ENCODE data around the gene SEM1.
"Not testable (repeated sequence)": the region's sequence is repeated elsewhere in the genome, so short reads cannot be mapped to it uniquely, and the experiment has no call there.

The SEM1 gene

DNA sequence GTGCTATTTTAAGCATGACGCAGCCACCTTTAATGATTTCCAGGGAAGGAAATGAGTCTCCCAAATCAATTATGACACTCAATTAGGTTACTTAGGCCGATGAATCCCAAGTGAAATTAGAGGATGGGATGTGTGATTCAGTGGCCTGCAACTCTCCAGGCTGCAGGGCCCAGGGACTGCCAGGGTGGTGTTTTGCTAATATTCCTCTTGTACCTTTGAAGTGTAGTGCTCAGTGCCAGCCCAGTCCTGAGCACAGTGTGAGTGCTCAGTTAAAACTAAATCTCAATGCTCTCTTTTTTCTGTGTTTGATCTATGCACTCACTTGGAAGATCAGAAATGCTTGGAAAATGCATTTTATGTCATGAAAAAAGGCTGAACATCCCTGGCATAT lies 51.6 kb downstream of the SEM1 start:
- DNase-seq: no peak

GRCh38 chr7:96657347-96658021 lies 52.2 kb downstream of the SEM1 start:
- no peak for DNase-seq

GRCh38 chr7:96655956-96656355 lies 53.7 kb downstream of the SEM1 start:
- DNase-seq: no peak

GRCh38 chr7:96654630-96655188 lies 54.9 kb downstream of the SEM1 start:
- DNase-seq: no peak

DNA sequence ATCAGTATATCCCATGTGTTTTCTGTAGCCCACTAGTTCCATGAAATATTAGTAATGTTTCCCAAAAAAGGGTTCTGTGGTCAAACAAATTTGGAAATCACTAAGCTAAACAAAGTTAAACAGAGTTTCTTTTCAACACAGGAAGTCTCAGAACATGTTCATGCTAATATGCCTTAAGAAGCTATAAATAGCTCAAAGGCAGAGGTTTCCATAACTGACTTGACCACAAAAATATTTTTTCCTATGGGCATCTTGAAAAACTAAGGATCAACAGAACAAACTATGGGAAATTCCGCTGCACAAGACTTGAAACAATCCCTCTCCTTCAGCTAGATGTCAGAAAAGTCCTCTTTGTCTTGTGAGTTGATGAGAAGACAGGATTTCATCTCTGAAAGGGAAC lies 59.7 kb downstream of the SEM1 start:
- no peak for DNase-seq

- DNase-seq: no peak
Observed at GRCh38 chr7:96648784-96649183, 60.9 kb downstream of the SEM1 start.

- DNase-seq: no peak
Observed at GRCh38 chr7:96647733-96648132, 61.9 kb downstream of the SEM1 start.

DNA sequence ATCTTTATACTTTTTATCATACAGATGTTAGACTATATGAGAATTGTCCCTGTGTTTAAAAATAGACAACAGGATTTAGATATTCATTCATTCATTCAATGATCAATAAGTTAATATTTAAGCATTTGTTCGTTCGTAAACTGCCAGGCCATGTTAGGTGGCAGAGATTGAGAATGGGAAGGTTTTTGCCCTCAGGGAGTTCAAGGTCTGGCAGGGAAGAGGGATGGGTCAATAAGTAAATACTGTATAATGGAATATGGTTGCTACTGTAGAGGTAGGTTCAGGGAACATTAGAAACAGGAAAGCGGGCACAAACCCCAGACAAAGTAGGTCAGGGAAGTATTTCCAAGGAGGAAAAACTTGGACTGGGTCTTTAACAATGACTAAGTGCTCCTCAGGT lies 64.6 kb downstream of the SEM1 start:
- no peak for DNase-seq

GRCh38 chr7:96643436-96643835 lies 66.2 kb downstream of the SEM1 start:
- DNase-seq: not testable (repeated sequence)

DNA sequence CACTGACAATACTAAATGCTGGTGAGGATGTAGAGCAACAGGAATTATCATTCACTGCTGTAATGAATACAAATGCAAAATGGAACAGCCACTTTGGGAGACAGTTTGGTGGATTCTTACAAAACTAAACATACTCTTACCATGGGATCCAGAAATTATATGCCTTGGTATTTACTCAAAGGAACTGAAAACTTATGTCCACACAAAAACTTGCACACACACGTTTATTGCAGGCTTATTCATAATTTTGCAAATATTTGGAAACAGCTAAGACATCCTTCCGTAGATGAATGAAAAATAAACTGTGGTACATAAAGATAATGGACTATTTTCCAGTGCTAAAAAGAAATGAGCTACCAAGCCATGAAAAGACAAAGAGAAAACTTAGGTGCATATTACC lies 69.6 kb downstream of the SEM1 start:
- no peak for DNase-seq
